SKM-1 (cell line): ENCODE data around the gene BRI3.
"Not testable (repeated sequence)": the region's sequence is repeated elsewhere in the genome, so short reads cannot be mapped to it uniquely, and the experiment has no call there.

Source experiments
- DNase-seq: peaks from one replicate; lab custom pipeline; 2025; ENCODE audit not compliant: unreplicated experiment; lab: John Stamatoyannopoulos, UW

Gene BRI3

GRCh38 chr7:98309566-98309965 is 28.1 kb downstream of the BRI3 start:
- no peak for DNase-seq

DNA sequence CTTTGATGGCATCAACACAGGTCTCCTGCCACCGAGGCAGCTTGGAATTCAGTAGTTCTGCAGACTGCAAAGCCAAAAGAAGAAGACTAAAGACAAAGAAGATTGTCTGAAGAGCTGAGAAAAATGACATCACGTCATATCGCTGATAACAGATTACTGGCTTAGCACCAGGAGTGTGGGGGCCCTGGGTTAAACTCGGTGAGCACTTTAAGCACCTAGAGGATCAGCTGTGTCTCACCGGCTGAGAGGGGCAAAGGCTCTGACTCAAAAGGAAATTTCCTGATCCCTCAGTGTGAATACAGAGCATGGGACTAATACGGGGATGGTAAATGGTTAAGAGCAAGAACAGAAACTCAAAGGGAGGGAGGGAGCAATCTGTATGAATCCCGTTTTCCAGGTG is 30.7 kb downstream of the BRI3 start:
- no peak for DNase-seq

DNA sequence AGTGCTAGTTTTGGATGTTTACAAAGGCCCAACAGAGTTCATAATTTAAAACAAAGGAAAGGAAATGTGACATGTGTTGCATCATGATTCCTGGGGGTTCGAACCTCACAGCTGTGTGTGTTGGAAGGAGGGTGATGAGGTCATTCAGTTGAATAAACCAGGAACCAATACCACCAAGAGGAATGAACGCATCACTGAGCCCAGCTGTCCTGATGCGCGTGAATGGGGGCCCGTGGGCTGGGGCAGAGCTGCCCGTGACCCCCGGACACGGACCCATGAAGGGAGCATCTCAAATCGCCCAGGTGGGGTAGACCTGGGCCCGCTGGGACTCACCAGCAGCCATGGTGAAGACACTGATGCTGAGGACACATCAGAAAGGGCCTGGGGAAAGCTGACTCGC is 33.0 kb downstream of the BRI3 start:
- no peak for DNase-seq

GRCh38 chr7:98315318-98315993 is 34.0 kb downstream of the BRI3 start:
- DNase-seq: no peak

- DNase-seq: not testable (repeated sequence)
These were observed 34.6 kb downstream of the BRI3 start for GRCh38 chr7:98315994-98316527.

GRCh38 chr7:98317366-98318040 is 36.0 kb downstream of the BRI3 start:
- no peak for DNase-seq

DNA sequence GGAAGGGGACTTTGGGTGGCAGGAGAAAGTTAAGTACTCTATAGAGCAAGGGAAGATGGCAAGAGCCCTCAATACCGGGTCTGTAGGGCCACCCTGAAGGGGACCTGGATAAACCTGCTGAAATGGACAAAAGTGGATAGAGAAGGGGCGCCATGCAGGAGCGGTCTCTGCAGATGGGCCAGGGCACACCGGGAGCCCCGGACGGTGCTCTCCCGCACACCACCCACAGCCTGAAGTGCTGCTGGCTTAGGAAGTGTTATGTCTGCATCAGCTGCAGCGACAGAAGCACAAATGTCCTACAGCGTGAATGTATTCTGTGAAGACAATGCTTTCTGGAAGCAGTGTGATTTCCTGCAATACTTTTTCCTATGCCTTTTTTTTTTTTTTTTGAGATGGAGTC is 37.7 kb downstream of the BRI3 start:
- no peak for DNase-seq

DNA sequence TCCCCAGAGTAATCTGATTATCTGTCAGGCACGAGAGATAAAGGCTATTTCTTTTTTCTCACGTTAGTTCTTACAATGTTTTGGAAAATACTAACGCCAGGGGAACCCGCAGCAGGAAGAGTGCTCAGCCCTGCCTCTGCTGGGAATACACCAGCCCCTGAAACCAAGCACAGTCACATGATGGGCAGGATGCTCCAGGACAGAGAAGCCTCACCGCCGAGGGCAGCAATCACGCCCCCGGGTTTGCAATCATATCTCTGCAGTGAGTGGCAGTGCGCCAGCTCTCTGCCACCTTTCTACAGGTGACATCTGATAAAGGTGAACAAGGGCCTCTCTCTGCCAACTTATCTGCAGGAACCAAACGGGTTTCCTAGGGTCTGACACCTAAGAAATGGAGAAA is 39.8 kb downstream of the BRI3 start:
- DNase-seq: no peak

- DNase-seq: no peak
These were observed 41.1 kb downstream of the BRI3 start for GRCh38 chr7:98322331-98323270.

- DNase-seq: no peak
These were observed 42.3 kb downstream of the BRI3 start for GRCh38 chr7:98323597-98324322.

DNA sequence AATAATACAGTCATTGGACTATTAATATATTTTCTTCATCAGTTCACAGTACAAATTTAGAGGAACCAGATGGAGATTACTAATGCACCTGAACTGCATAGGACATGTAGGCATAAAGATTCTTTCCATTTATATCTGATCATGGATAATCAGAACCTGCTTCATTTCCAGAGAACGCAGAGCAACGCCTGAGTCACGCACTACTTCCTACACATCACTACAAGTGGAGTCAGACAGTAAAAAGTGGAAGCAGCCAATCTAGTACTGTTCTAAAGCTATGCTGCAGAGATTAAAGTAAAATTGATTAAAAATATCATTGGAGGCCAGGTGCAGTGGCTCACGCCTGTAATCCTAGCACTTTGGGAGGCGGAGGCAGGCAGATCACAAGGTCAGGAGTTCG is 43.3 kb downstream of the BRI3 start:
- no peak for DNase-seq

GRCh38 chr7:98329100-98329790 is 47.8 kb downstream of the BRI3 start:
- no peak for DNase-seq

GRCh38 chr7:98329791-98330373 is 48.4 kb downstream of the BRI3 start:
- DNase-seq: no peak

GRCh38 chr7:98330926-98331529 is 49.5 kb downstream of the BRI3 start:
- DNase-seq: no peak

DNA sequence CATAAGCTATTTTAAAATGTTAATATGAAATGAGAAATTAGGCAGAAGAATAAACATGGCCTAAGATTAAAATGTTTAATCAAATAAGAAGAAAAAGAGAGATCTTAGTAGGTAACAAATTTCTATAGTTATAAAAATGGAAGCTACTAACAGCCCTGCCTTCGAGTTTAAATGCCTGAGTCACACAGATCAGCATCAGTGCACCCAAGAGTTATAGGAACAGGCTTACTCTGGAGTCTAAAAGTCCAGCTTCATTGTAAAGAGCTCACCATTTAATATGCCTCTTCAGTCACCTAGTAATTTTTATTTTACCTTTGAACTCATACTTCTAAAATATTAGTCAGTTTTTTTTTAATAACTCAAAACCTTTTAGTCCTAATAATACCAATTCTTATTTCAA is 52.6 kb downstream of the BRI3 start:
- DNase-seq: no peak

DNA sequence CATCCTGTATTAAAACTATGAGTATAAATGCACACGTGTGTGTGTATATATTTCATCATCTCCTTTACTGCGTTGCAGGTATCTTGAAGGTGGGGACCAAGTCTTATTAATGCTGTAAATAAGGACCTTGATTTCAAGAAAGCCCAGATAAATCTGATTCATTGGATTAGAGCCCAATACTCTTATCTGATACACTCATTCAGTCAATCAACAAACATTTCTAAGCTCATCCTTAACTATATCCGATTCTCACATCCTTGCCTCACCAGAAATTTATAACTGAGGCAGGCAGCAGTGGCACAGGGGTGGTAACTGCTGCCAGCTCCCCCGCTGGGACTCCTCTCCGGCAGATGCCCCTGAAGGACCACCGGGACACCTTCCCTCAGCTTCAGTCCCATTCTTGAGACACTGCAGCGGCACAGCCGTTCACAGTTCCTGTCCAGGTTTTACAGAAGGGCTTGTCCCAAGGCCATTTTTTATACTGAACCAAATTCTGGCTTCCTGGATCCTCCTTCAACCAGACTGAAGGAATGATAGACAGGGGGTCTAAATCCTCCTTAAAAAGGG is 54.0 kb downstream of the BRI3 start:
- DNase-seq: no peak

GRCh38 chr7:98338441-98338840 is 57.0 kb downstream of the BRI3 start:
- DNase-seq: no peak

- no peak for DNase-seq
These were observed 57.6 kb downstream of the BRI3 start for GRCh38 chr7:98339043-98339442.

GRCh38 chr7:98341106-98341505 is 59.6 kb downstream of the BRI3 start:
- DNase-seq: no peak
